Measurements from ENCODE around the gene ATG9A.
"Not testable (repeated sequence)": the region's sequence is repeated elsewhere in the genome, so short reads cannot be mapped to it uniquely, and the experiment has no call there.

Gene ATG9A

DNA sequence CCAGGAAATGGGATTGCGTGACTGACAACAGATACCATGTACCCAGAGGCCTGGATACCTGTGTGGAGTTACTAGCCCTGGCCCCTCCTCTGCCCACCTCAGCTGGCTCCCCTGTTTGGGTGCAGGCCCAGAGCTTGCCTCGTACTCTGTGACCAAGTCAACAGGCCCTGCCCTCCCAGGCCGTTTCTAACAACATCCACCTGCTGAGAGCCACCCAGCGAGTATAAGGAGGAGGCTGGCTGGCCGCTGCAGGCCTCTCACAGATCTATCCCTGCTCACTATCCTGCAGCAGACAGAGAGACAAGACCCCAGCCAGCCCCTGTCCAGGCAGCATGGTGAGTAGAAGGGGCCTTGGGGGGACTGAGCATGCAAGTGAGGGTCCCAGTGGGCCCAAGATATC is 36.8 kb upstream of the ATG9A start:
- Histone ChIP-seq H3K9me3 (replicated peaks; ENCODE audit: insufficient read depth, low read length) (no peaks in the 10 kb centered on the region), H3K9me2 (replicated peaks; ENCODE audit: insufficient read depth, low read length) (no peaks in the 10 kb centered on the region), H3K4me1 (ENCODE audit: low read length) (no peaks in the 10 kb centered on the region), H3K27ac (ENCODE audit: low read length) (no peak overlapping the region), H4K20me1 (ENCODE audit: insufficient read depth, low read length) (no peaks in the 10 kb centered on the region), H3K4me2 (ENCODE audit: low read depth, low read length) (no peak overlapping the region), H2AFZ (ENCODE audit: low read length) (no peak overlapping the region), H3K9ac (ENCODE audit: low read length) (no peak overlapping the region), H3F3A (ENCODE audit: insufficient read depth, low read length) (no peaks in the 10 kb centered on the region), H3K27me3 (replicated peaks; ENCODE audit: insufficient read depth, low read length) (no peaks in the 10 kb centered on the region), H3K79me2 (ENCODE audit: low read length) (no peaks in the 10 kb centered on the region), H3K4me3 (ENCODE audit: low read length) (no peak overlapping the region), H3K36me3 (replicated peaks; ENCODE audit: insufficient read depth, low read length) (no peaks in the 10 kb centered on the region)
- no peak for DNase-seq
- no peak for TF ChIP-seq EZH2 (optimal IDR thresholded peaks at IDR 0.05; ENCODE audit: low read depth, low read length)
- TF ChIP-seq EZH2phosphoT487 (IDR thresholded peaks at IDR 0.05; ENCODE audit: low read length) = no peak
- TF ChIP-seq, protein P1, sequence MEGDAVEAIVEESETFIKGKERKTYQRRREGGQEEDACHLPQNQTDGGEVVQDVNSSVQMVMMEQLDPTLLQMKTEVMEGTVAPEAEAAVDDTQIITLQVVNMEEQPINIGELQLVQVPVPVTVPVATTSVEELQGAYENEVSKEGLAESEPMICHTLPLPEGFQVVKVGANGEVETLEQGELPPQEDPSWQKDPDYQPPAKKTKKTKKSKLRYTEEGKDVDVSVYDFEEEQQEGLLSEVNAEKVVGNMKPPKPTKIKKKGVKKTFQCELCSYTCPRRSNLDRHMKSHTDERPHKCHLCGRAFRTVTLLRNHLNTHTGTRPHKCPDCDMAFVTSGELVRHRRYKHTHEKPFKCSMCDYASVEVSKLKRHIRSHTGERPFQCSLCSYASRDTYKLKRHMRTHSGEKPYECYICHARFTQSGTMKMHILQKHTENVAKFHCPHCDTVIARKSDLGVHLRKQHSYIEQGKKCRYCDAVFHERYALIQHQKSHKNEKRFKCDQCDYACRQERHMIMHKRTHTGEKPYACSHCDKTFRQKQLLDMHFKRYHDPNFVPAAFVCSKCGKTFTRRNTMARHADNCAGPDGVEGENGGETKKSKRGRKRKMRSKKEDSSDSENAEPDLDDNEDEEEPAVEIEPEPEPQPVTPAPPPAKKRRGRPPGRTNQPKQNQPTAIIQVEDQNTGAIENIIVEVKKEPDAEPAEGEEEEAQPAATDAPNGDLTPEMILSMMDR (IDR thresholded peaks at IDR 0.05; ENCODE audit: low read length) = no peak

DNA sequence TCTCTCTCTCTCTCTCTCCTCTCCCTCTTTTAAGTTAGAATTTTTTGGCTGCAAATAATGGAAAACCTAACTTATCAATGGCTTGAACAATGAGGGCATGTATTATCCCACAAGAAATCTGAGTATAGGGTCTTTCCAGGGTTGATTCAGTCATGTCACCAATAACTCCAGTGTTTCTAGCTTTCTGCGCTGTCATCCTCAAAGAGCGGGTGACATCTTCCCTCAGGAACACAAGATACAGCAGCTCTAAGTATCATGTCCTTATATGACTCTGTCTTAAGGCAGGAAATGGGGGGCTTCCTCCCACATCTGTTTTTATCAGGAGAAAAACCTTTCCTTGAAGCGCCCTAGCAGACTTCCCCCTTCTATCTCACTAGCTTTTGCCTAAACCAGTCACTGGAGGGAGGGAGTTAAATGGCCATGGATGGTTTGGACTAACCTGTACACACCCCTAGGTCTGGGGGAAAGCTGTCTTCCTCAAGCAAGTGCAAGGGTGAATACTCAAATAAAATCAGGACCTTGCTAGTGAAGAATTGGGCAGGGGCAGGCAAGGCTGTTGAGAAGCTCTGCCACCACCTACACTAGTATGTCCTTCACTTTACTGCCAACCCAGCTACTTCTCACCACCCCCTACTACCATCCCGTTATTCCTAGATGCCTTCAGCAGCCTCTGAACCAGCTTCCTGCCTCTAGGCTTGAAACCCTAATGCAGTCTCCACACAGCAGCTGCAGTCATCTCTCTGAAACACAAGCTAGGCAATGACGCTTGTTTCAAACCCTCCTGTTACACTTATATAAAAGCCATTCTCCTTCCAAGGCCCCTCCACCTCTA is 31.8 kb upstream of the ATG9A start:
- no peaks in the 10 kb centered on the region for H3K4me1 ChIP-seq (ENCODE audit: low read length)
- H3K36me3 ChIP-seq (replicated peaks; ENCODE audit: insufficient read depth, low read length) = no peaks in the 10 kb centered on the region
- H3K9me2 ChIP-seq (replicated peaks; ENCODE audit: insufficient read depth, low read length) = no peaks in the 10 kb centered on the region
- H3K9ac ChIP-seq (ENCODE audit: low read length) = no peak overlapping the region
- no peak overlapping the region for H3K4me3 ChIP-seq (ENCODE audit: low read length)
- H3F3A ChIP-seq (ENCODE audit: insufficient read depth, low read length) = no peaks in the 10 kb centered on the region
- no peaks in the 10 kb centered on the region for H4K20me1 ChIP-seq (ENCODE audit: insufficient read depth, low read length)
- no peaks in the 10 kb centered on the region for H3K9me3 ChIP-seq (replicated peaks; ENCODE audit: insufficient read depth, low read length)
- no peak overlapping the region for H3K27ac ChIP-seq (ENCODE audit: low read length)
- TF ChIP-seq EZH2 (optimal IDR thresholded peaks at IDR 0.05; ENCODE audit: low read depth, low read length) = no peak
- TF ChIP-seq EZH2phosphoT487 (IDR thresholded peaks at IDR 0.05; ENCODE audit: low read length) = no peak
- no peaks in the 10 kb centered on the region for H3K27me3 ChIP-seq (replicated peaks; ENCODE audit: insufficient read depth, low read length)
- no peak overlapping the region for H2AFZ ChIP-seq (ENCODE audit: low read length)
- no peak for DNase-seq
- H3K4me2 ChIP-seq (ENCODE audit: low read depth, low read length) = no peak overlapping the region
- H3K79me2 ChIP-seq (ENCODE audit: low read length) = no peaks in the 10 kb centered on the region

DNA sequence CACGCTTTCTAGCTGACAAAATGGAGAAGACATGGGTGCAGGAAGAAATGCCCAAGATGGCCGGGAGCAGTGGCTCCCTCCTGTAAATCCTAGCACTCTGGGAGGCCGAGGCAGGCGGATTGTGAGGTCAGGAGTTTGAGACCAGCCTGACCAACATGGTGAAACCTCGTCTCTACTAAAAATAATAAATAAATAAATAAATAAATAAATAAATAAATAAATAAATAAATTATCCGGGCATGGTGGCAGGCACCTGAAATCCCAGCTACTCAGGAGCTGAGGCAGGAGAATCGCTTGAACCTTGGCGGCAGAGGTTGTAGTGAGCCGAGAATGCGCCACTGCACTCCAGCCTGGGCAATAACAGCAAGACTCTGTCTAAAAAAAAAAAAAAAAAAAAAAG is 29.5 kb upstream of the ATG9A start:
- H3K27ac ChIP-seq (ENCODE audit: low read length); H3F3A ChIP-seq (ENCODE audit: insufficient read depth, low read length); H3K4me1 ChIP-seq (ENCODE audit: low read length); H3K79me2 ChIP-seq (ENCODE audit: low read length); H3K4me3 ChIP-seq (ENCODE audit: low read length); H3K9ac ChIP-seq (ENCODE audit: low read length); H3K4me2 ChIP-seq (ENCODE audit: low read depth, low read length); H2AFZ ChIP-seq (ENCODE audit: low read length); H4K20me1 ChIP-seq (ENCODE audit: insufficient read depth, low read length); H3K27me3 ChIP-seq (replicated peaks; ENCODE audit: insufficient read depth, low read length); H3K9me2 ChIP-seq (replicated peaks; ENCODE audit: insufficient read depth, low read length); DNase-seq; H3K36me3 ChIP-seq (replicated peaks; ENCODE audit: insufficient read depth, low read length); H3K9me3 ChIP-seq (replicated peaks; ENCODE audit: insufficient read depth, low read length): not testable (repeated sequence)

- H4K20me1 ChIP-seq (ENCODE audit: insufficient read depth, low read length) = no peaks in the 10 kb centered on the region
- peak overlapping the region; percentile 88 for H3K9ac ChIP-seq (ENCODE audit: low read length)
- H3F3A ChIP-seq (ENCODE audit: insufficient read depth, low read length) = peaks cover 23% of the 10 kb centered on the region
- H3K4me2 ChIP-seq (ENCODE audit: low read depth, low read length) = peak overlapping the region; percentile 99
- H3K27ac ChIP-seq (ENCODE audit: low read length) = peak overlapping the region; percentile 73; the same call in 1 of the 2 replicates
- no peaks in the 10 kb centered on the region for H3K27me3 ChIP-seq (replicated peaks; ENCODE audit: insufficient read depth, low read length)
- H3K4me1 ChIP-seq (ENCODE audit: low read length) = peaks cover 23% of the 10 kb centered on the region
- peak overlapping the region; percentile 78 for H3K4me3 ChIP-seq (ENCODE audit: low read length)
- peak overlapping the region; percentile 88 for H2AFZ ChIP-seq (ENCODE audit: low read length)
- 0 out of 2 replicates have a peak, but pooled peaks cover 6% of the 10 kb centered on the region for H3K36me3 ChIP-seq (replicated peaks; ENCODE audit: insufficient read depth, low read length)
- DNase-seq = peak; percentile 35
- TF ChIP-seq EZH2phosphoT487 (IDR thresholded peaks at IDR 0.05; ENCODE audit: low read length) = no peak
- TF ChIP-seq, protein P1 (IDR thresholded peaks at IDR 0.05; ENCODE audit: low read length) = no peak
- TF ChIP-seq EZH2 (optimal IDR thresholded peaks at IDR 0.05; ENCODE audit: low read depth, low read length) = no peak
- no peaks in the 10 kb centered on the region for H3K9me2 ChIP-seq (replicated peaks; ENCODE audit: insufficient read depth, low read length)
- H3K79me2 ChIP-seq (ENCODE audit: low read length) = peaks cover 41% of the 10 kb centered on the region
- no peaks in the 10 kb centered on the region for H3K9me3 ChIP-seq (replicated peaks; ENCODE audit: insufficient read depth, low read length)
These were observed 25.3 kb upstream of the ATG9A start for GRCh38 chr2:219254590-219255201.

Data from MM.1S (cell line).